K562 (cell line): ENCODE data around the gene ELMO3. TPM values are rescaled to one million over a fixed set of nuclear protein-coding genes. Genes with fewer than 3 reads are reported as not detected.

Source experiments
- BDP1 ChIP-seq: IDR thresholded peaks from 3 replicates; pipeline ENCODE4 v1.6.1; 2011; ENCODE audit not compliant: insufficient read length, insufficient read depth
- CHAMP1 ChIP-seq: fragments of 450-650 bp; IDR thresholded peaks from 2 replicates; pipeline ENCODE4 v1.6.1; 2016; ENCODE audit warnings: mild to moderate bottlenecking
- CTBP1 ChIP-seq: fragments of 450-650 bp; IDR thresholded peaks from 2 replicates; pipeline ENCODE4 v1.6.1; 2016; ENCODE audit warnings: borderline replicate concordance
- E2F4 ChIP-seq: sonication (generic); formaldehyde crosslinking; IDR thresholded peaks from 2 replicates; pipeline ENCODE4 v1.8.0; 2022; ENCODE audit warnings: mild to moderate bottlenecking, low read depth, missing genetic modification reagents
- ID3 ChIP-seq, 2 experiments: fragments of 250-450 bp in 1 of 2; fragments of 450-650 bp in 1 of 2; sonication (Bioruptor Pico) in 1 of 2; IDR thresholded peaks; 2 replicates each; pipeline versions ENCODE4 v1.6.1 to v1.8.0; 2016 to 2021; ENCODE audit warnings: mild to moderate bottlenecking in 2 of 2, moderate library complexity in 2 of 2, missing compliant biosample characterization in 1 of 2, missing genetic modification characterization in 1 of 2
- LEF1 ChIP-seq: fragments of 450-650 bp; IDR thresholded peaks from 2 replicates; pipeline ENCODE4 v1.6.1; 2016; ENCODE audit warnings: mild to moderate bottlenecking
- RCOR1 ChIP-seq, 2 experiments: IDR thresholded peaks; 2 replicates each; pipeline ENCODE4 v1.6.1; 2012; ENCODE audit warnings: low read depth in 2 of 2, low read length in 2 of 2, borderline replicate concordance in 1 of 2, improper control_type of control experiment in 1 of 2
- REST ChIP-seq, 2 experiments: fragments of 450-650 bp; formaldehyde crosslinking in 1 of 2; IDR thresholded peaks; 2 replicates each; pipeline versions ENCODE4 v1.4.0 to v1.6.1; 2014 to 2020; ENCODE audit warnings: mild to moderate bottlenecking in 2 of 2, borderline replicate concordance in 1 of 2, low read depth in 1 of 2
- SRSF1 ChIP-seq: fragments of 200-400 bp; formaldehyde crosslinking; IDR thresholded peaks from 2 replicates; pipeline ENCODE4 v1.6.1; 2017; ENCODE audit warnings: mild to moderate bottlenecking, low read depth, low read length, moderate library complexity
- TFAM ChIP-seq: fragments of 250-450 bp; sonication (Bioruptor Pico); conservative IDR thresholded peaks from 2 replicates; pipeline ENCODE4 v1.5.0; 2021; ENCODE audit warnings: mild to moderate bottlenecking, moderate library complexity
- XRCC5 ChIP-seq: fragments of 200-400 bp; formaldehyde crosslinking; IDR thresholded peaks from 2 replicates; pipeline ENCODE4 v1.6.1; 2017; ENCODE audit warnings: low read depth, mild to moderate bottlenecking, low read length
- ZNF324 ChIP-seq: fragments of 250-450 bp; sonication (Bioruptor Pico); IDR thresholded peaks from 2 replicates; pipeline ENCODE4 v1.4.0; 2020; ENCODE audit warnings: mild to moderate bottlenecking
- ZNF644 ChIP-seq: fragments of 200-800 bp; sonication (Bioruptor generic); IDR thresholded peaks from 2 replicates; pipeline ENCODE4 v1.6.1; 2016; ENCODE audit warnings: low read depth, missing genetic modification characterization, missing compliant biosample characterization
- polyA plus RNA-seq, 8 experiments: library from polyadenylated mRNA; depleted of rRNA in 4 of 8; stranded (reverse) in 5 of 8; unstranded in 3 of 8; fragments of >200 nt; fragmentation: Nextera tagmentation in 2 of 8; fragmentation: Illumina TruSeq in 1 of 8; extraction: Ambion mirVana in 2 of 8; extraction: Trizol in 1 of 8; gene quantifications; 2 replicates each; pipeline versions ENCODE4 v1.2.1 to v1.2.3, GENCODE V29; 2011 to 2014; ENCODE audit warnings: inconsistent platforms in 1 of 8, missing spikeins in 1 of 8
- total RNA-seq, 7 experiments: library from RNA; depleted of rRNA in 6 of 7; stranded (reverse); fragments of >200 nt in 6 of 7; fragmentation: Illumina TruSeq in 2 of 7; extraction: Trizol in 2 of 7; gene quantifications; 2 replicates each; pipeline versions ENCODE4 v1.2.1 to v1.2.3, GENCODE V29; 2011 to 2021; ENCODE audit warnings: low replicate concordance in 1 of 7

ELMO3 gene
- total and polyA plus RNA-seq, 9 of the 15 experiments (the other 6 are each of a cell fraction or from before 2014, with no cell fraction given) = 0.04 to 5.1 (median 1.5) TPM

GRCh38 chr16:67226295-67226803 lies 27.4 kb downstream of the ELMO3 start (continued):
- TF ChIP-seq BDP1 (no peak), RCOR1 (IDR thresholded peaks at IDR 0.05; ENCODE audit: borderline replicate concordance in 1 of 2, low read depth in 2 of 2, low read length in 2 of 2) (no peak; a peak in 1 of 4 replicates), XRCC5 (no peak), TFAM (CRISPR knock-in tag) (no peak), REST (IDR thresholded peaks at IDR 0.05; ENCODE audit: borderline replicate concordance) (no peak), REST (CRISPR knock-in tag; IDR thresholded peaks at IDR 0.05; ENCODE audit: low read depth) (no peak), CTBP1 (no peak), ID3 (CRISPR knock-in tag; IDR thresholded peaks at IDR 0.05) (no peak), ID3 (tag; IDR thresholded peaks at IDR 0.05) (no peak), ZNF324 (no peak), CHAMP1 (no peak), SRSF1 (no peak), ZNF644 (tag) (no peak), LEF1 (no peak), E2F4 (CRISPR knock-in tag) (0 out of 2 replicates have a peak, but pooled peaks have one; percentile 19)
